ENCODE data around the gene RCCD1. TPM values are rescaled to one million over a fixed set of nuclear protein-coding genes. Genes with fewer than 3 reads are reported as not detected.

The RCCD1 gene
- total and polyA plus RNA-seq, 4 donors, result 4.4 to 11.5 (median 6.7) TPM

GRCh38 chr15:90915216-90915807 is 39.4 kb upstream of the RCCD1 start:
- DNase-seq (no peak), ATAC-seq (ENCODE audit: insufficient read depth, low FRiP score) (no peak)
- H3K4me3 ChIP-seq, result no peak overlapping the region
- peaks cover 34 to 87% (median 49%) of the 10 kb centered on the region in 4 donors for H3K36me3 ChIP-seq (ENCODE audit: control insufficient read depth in 4 of 4, insufficient read depth in 4 of 4, low read length in 4 of 4)
- no peaks in the 10 kb centered on the region for H3K9me3 ChIP-seq (ENCODE audit: control insufficient read depth in 4 of 4, insufficient read depth in 3 of 4, low read length in 3 of 4)
- no peak overlapping the region for H3K9ac ChIP-seq (ENCODE audit: insufficient read depth in 1 of 2, low read length in 2 of 2)
- peak overlapping the region in 1 of 2 donors; percentile 30 for H3K27ac ChIP-seq (ENCODE audit: low read depth in 1 of 2, low read length in 1 of 2)
- TF ChIP-seq, protein P1, sequence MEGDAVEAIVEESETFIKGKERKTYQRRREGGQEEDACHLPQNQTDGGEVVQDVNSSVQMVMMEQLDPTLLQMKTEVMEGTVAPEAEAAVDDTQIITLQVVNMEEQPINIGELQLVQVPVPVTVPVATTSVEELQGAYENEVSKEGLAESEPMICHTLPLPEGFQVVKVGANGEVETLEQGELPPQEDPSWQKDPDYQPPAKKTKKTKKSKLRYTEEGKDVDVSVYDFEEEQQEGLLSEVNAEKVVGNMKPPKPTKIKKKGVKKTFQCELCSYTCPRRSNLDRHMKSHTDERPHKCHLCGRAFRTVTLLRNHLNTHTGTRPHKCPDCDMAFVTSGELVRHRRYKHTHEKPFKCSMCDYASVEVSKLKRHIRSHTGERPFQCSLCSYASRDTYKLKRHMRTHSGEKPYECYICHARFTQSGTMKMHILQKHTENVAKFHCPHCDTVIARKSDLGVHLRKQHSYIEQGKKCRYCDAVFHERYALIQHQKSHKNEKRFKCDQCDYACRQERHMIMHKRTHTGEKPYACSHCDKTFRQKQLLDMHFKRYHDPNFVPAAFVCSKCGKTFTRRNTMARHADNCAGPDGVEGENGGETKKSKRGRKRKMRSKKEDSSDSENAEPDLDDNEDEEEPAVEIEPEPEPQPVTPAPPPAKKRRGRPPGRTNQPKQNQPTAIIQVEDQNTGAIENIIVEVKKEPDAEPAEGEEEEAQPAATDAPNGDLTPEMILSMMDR (IDR thresholded peaks at IDR 0.05; ENCODE audit: control extremely low read depth, extremely low read depth), result no peak
- WGBS, 2 donors, result 43 to 77% methylated on average over 7 of the region's 7 CpGs
- H3K4me1 ChIP-seq (ENCODE audit: control insufficient read depth in 5 of 5, insufficient read depth in 5 of 5, low read length in 5 of 5), result no peaks in the 10 kb centered on the region
- H3K27me3 ChIP-seq (ENCODE audit: control insufficient read depth in 3 of 3, insufficient read depth in 3 of 3, low read length in 2 of 3), result no peaks in the 10 kb centered on the region

DNA sequence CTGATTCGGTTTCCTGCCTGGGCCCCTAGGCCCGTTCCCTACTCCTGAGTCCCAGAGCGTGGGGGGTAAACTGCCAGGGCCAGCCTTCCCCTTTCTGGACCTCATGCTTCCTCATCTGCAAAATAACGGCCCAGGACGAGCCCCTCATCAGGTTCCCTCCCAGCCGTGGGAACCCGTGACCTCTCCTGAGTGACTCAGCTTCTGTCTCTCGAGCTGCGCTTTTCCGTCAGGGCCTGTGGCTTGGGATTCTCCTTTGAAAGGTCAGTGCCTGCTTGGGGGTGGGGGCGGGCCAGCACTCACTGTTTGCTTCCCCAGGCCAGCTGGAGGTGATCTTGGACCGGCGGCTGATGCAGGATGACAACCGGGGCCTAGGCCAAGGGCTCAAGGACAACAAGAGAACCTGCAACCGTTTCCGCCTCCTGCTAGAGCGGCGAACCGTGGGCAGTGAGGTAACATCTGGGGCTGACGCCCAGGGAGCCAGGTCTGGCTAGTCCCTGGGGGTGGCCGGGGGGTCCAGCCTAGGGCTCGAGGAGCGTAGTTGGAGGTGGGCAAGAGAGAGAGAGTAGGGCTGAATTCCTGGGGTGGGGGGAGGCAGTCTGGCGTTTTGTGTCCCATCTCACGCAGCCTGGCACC is 38.8 kb upstream of the RCCD1 start:
- peak overlapping the region in 1 of 2 donors; percentile 18 for H3K27ac ChIP-seq (ENCODE audit: low read depth in 1 of 2, low read length in 1 of 2)
- 35 to 67% methylated on average over 25 of the region's 25 CpGs for WGBS, 2 donors
- ATAC-seq (ENCODE audit: insufficient read depth, low FRiP score), result peak; percentile 35

DNA sequence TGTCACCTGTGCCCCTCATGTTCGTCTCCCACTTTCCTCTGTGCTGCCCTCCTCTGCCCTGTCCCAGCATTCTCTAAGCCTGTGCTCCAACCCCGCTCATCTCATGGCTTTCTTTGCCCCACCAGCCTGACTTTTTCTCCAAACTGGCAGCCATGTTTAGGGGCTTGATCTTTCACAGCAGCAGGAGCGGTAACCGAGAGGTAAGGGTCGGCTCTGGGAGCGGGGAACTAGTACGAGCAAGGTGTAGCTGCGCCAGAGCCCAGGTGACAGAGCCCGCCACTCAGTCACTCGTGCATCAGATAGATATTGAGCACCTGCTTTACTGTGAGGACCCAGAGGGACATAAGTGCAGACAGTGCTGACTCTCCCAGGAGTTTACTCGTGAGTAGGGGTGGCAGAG is 38.2 kb upstream of the RCCD1 start:
- no peak for ATAC-seq (ENCODE audit: insufficient read depth, low FRiP score)
- no peaks in the 10 kb centered on the region for H3K27me3 ChIP-seq (ENCODE audit: control insufficient read depth in 3 of 3, insufficient read depth in 3 of 3, low read length in 2 of 3)
- no peaks in the 10 kb centered on the region for H3K9me3 ChIP-seq (ENCODE audit: control insufficient read depth in 4 of 4, insufficient read depth in 3 of 4, low read length in 3 of 4)
- peaks cover 29 to 80% (median 45%) of the 10 kb centered on the region in 4 donors for H3K36me3 ChIP-seq (ENCODE audit: control insufficient read depth in 4 of 4, insufficient read depth in 4 of 4, low read length in 4 of 4)
- 83 to 85% methylated on average over 10 to 11 of the region's 11 CpGs for WGBS, 2 donors
- no peak overlapping the region for H3K9ac ChIP-seq (ENCODE audit: insufficient read depth in 1 of 2, low read length in 2 of 2)
- DNase-seq, result peak in 1 of 3 donors; percentile 5
- H3K4me3 ChIP-seq, result no peak overlapping the region
- TF ChIP-seq, protein P1 (IDR thresholded peaks at IDR 0.05; ENCODE audit: control extremely low read depth, extremely low read depth), result no peak
- H3K27ac ChIP-seq (ENCODE audit: low read depth in 1 of 2, low read length in 1 of 2), result peak overlapping the region in 1 of 2 donors; percentile 18
- no peaks in the 10 kb centered on the region for H3K4me1 ChIP-seq (ENCODE audit: control insufficient read depth in 5 of 5, insufficient read depth in 5 of 5, low read length in 5 of 5)

More for the DNA sequence above, 38.8 kb upstream of the RCCD1 start:
- peak in 2 of 3 donors; percentile 11 for DNase-seq
- Histone ChIP-seq H3K4me1 (ENCODE audit: control insufficient read depth in 5 of 5, insufficient read depth in 5 of 5, low read length in 5 of 5) (no peaks in the 10 kb centered on the region), H3K27me3 (ENCODE audit: control insufficient read depth in 3 of 3, insufficient read depth in 3 of 3, low read length in 2 of 3) (no peaks in the 10 kb centered on the region), H3K9me3 (ENCODE audit: control insufficient read depth in 4 of 4, insufficient read depth in 3 of 4, low read length in 3 of 4) (no peaks in the 10 kb centered on the region), H3K36me3 (ENCODE audit: control insufficient read depth in 4 of 4, insufficient read depth in 4 of 4, low read length in 4 of 4) (peaks cover 29 to 83% (median 48%) of the 10 kb centered on the region in 4 donors), H3K9ac (ENCODE audit: insufficient read depth in 1 of 2, low read length in 2 of 2) (no peak overlapping the region), H3K4me3 (no peak overlapping the region)
- TF ChIP-seq, protein P1 (IDR thresholded peaks at IDR 0.05; ENCODE audit: control extremely low read depth, extremely low read depth), result no peak

Data from lung (tissue), 12 donors.